22Rv1 (cell line): ENCODE results near the gene GFRA4.

Experiments
- H3K27ac ChIP-seq: fragments of 450-650 bp; 2 replicates; pipeline ENCODE4 v1.5.1; 2017
- CTCF ChIP-seq: fragments of 450-650 bp; IDR thresholded peaks from 2 replicates; pipeline ENCODE4 v1.5.1; 2017; ENCODE audit warnings: mild to moderate bottlenecking
- ZFX ChIP-seq: fragments of 450-650 bp; IDR thresholded peaks from 2 replicates; pipeline ENCODE4 v1.6.1; 2017; ENCODE audit warnings: antibody characterized with exemption, borderline replicate concordance

GFRA4 gene

DNA sequence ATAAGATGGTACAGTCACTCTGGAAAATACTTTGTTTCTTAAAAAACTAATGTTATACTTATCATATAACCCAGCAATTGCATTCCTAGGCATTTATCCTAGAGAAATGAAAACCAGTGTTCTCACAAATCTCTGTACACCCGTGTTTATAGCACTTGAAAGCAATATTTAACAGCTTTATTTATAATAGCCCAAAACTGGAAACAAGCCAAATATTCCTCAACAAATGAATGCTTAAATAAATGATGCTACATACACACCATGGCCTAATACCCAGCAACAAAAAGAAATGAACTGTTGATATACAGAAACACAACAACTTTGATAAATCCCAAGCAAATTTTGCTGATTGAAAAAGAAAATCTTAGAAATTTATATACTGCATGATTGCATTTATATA is 51.3 kb downstream of the GFRA4 start:
- no peak overlapping the region for H3K27ac ChIP-seq
- TF ChIP-seq CTCF (no peak), ZFX (no peak)
